GM12878 (cell line): ENCODE measurements around the gene CC2D2B. TPM values are rescaled to one million over a fixed set of nuclear protein-coding genes. Genes with fewer than 3 reads are reported as not detected.

Source experiments
- ATAC-seq: fragments of 200-7000 bp; cut with Tn5 transposase; 3 replicates; pipeline ENCODE4 v1.9.1; 2020; ENCODE audit warnings: mild to moderate bottlenecking, moderate library complexity
- BruUV-seq: library from RNA; stranded (reverse); fragments of 400-500 nt; replicated peaks from 2 replicates; lab custom pipeline; 2021; lab: Mats Ljungman, UMichigan
- CTCF ChIA-PET: fragments of 300-600 bp; sonication (Branson Sonifier 250); formaldehyde crosslinking; extraction: SDS; loops from one replicate; lab custom pipeline; 2021; ENCODE audit warnings: inconsistent platforms; lab: Yijun Ruan, JAX
- POLR2A ChIA-PET: fragments of 350-600 bp; formaldehyde crosslinking; extraction: SDS; loops from one replicate; lab custom pipeline; 2021; ENCODE audit warnings: inconsistent platforms; lab: Charles Lee
- RAD21 ChIA-PET: fragments of 300-600 bp; sonication (Branson Sonifier 250); formaldehyde crosslinking; loops from one replicate; lab custom pipeline; 2023; ENCODE audit warnings: antibody characterized with exemption; ENCODE audit not compliant: unreplicated experiment; lab: Charles Lee
- SMC1A ChIA-PET: fragments of 300-600 bp; sonication (Branson Sonifier 250); formaldehyde crosslinking; loops from one replicate; lab custom pipeline; 2023; ENCODE audit not compliant: unreplicated experiment, uncharacterized antibody; lab: Charles Lee
- DNase-seq: peaks from one replicate; pipeline ENCODE4 v3.0.0-alpha.2; 2011; ENCODE audit warnings: low read depth, low spot score
- FAIRE-seq: peaks from 3 replicates; lab custom pipeline; 2011; peaks lifted over from hg19 to GRCh38; lab: Jason Lieb, UNC
- H2AFZ ChIP-seq: 2 replicates; pipeline ENCODE4 v1.6.0; 2011; ENCODE audit warnings: low read depth, low read length, control low read depth; ENCODE audit not compliant: control insufficient read depth
- H3K27ac ChIP-seq: 2 replicates; pipeline ENCODE4 v1.5.1; 2011; ENCODE audit warnings: control low read depth; ENCODE audit not compliant: control insufficient read depth, insufficient read depth
- H3K27me3 ChIP-seq, 2 experiments: replicated peaks in 1 of 2; 2 replicates each; pipeline versions ENCODE4 v1.6.0 to v1.6.1; 2011; ENCODE audit warnings: low read length in 1 of 2; ENCODE audit not compliant: control insufficient read depth in 2 of 2, insufficient read depth in 2 of 2
- H3K36me3 ChIP-seq, 2 experiments: 2 replicates each; pipeline ENCODE4 v1.5.1; 2011; ENCODE audit warnings: low read length in 1 of 2; ENCODE audit not compliant: control insufficient read depth in 2 of 2, insufficient read depth in 2 of 2
- H3K4me1 ChIP-seq: 2 replicates; pipeline ENCODE4 v1.6.1; 2011; ENCODE audit warnings: mild to moderate bottlenecking, low read length, moderate library complexity, mixed read lengths; ENCODE audit not compliant: control insufficient read depth, insufficient read depth
- H3K4me2 ChIP-seq: 2 replicates; pipeline ENCODE4 v1.6.0; 2011; ENCODE audit warnings: control low read depth; ENCODE audit not compliant: control insufficient read depth, insufficient read depth
- H3K4me3 ChIP-seq: fragments of 200-600 bp; sonication (generic); 2 replicates; pipeline ENCODE4 v1.5.1; 2016
- H3K79me2 ChIP-seq: 2 replicates; pipeline ENCODE4 v1.6.0; 2011; ENCODE audit warnings: low read length; ENCODE audit not compliant: control insufficient read depth, insufficient read depth
- H3K9ac ChIP-seq: 2 replicates; pipeline ENCODE4 v1.8.0; 2011; ENCODE audit warnings: low read length, control low read depth, mixed read lengths; ENCODE audit not compliant: control insufficient read depth, insufficient read depth
- H3K9me3 ChIP-seq: replicated peaks from 3 replicates; pipeline ENCODE4 v1.5.1; 2011; ENCODE audit warnings: mild to moderate bottlenecking, low read length; ENCODE audit not compliant: control insufficient read depth, insufficient read depth
- H4K20me1 ChIP-seq: 2 replicates; pipeline ENCODE4 v1.6.0; 2011; ENCODE audit not compliant: control insufficient read depth, insufficient read depth
- ATF7 ChIP-seq: fragments of 450-650 bp; IDR thresholded peaks from 2 replicates; pipeline ENCODE4 v1.6.1; 2016; ENCODE audit warnings: low read depth, mild to moderate bottlenecking
- CBX5 ChIP-seq: sonication (generic); IDR thresholded peaks from 2 replicates; pipeline ENCODE4 v1.6.1; 2016; ENCODE audit warnings: low read depth, moderate library complexity, mild to moderate bottlenecking, inconsistent platforms
- MEF2A ChIP-seq: IDR thresholded peaks from 2 replicates; pipeline ENCODE4 v1.6.1; 2011; ENCODE audit warnings: low read depth, mild to moderate bottlenecking, low read length, moderate library complexity; ENCODE audit not compliant: insufficient read depth
- NR2C2 ChIP-seq: IDR thresholded peaks from 2 replicates; pipeline ENCODE4 v1.6.1; 2011; ENCODE audit warnings: borderline replicate concordance, low read depth; ENCODE audit not compliant: control insufficient read depth, insufficient read length
- SMAD5 ChIP-seq: IDR thresholded peaks from 2 replicates; pipeline ENCODE4 v1.6.1; 2016; ENCODE audit warnings: antibody characterized with exemption, low read depth
- SP1 ChIP-seq: IDR thresholded peaks from one replicate; pipeline ENCODE4 v1.6.1; 2011; ENCODE audit warnings: low read depth, low read length
- SREBF1 ChIP-seq: IDR thresholded peaks from 2 replicates; pipeline ENCODE4 v1.6.1; 2012; ENCODE audit warnings: mild to moderate bottlenecking, low read length
- TAF1 ChIP-seq: IDR thresholded peaks from 2 replicates; pipeline ENCODE4 v1.6.1; 2011; ENCODE audit warnings: mild to moderate bottlenecking, low read depth, low read length, borderline replicate concordance
- TARDBP ChIP-seq: IDR thresholded peaks from 2 replicates; pipeline ENCODE4 v1.6.1; 2016; ENCODE audit warnings: borderline replicate concordance
- YBX1 ChIP-seq: fragments of 450-650 bp; IDR thresholded peaks from 2 replicates; pipeline ENCODE4 v1.6.1; 2016; ENCODE audit warnings: antibody characterized with exemption
- ZNF24 ChIP-seq: fragments of 450-650 bp; IDR thresholded peaks from 2 replicates; pipeline ENCODE4 v1.6.1; 2017; ENCODE audit warnings: antibody characterized with exemption, mild to moderate bottlenecking
- WGBS: methylation state at CpG from one replicate; pipeline ENCODE4 v1.1.6; 2016; ENCODE audit warnings: low lambda C conversion rate; ENCODE audit not compliant: insufficient replicate concordance, insufficient coverage; ENCODE audit errors: missing lambda C conversion rate; 5-methylcytosine and 5-hydroxymethylcytosine counted together
- in situ Hi-C: fragments of 300-500 bp; cut with MboI; formaldehyde crosslinking; loops from 9 replicates; pipeline ENCODE4 v1.14.3; 2018; ENCODE audit warnings: mixed read lengths
- intact Hi-C: fragments of 100-400 bp; cut with micrococcal nuclease; formaldehyde crosslinking; loops from one replicate; pipeline ENCODE4 v1.14.2; 2022; ENCODE audit not compliant: unreplicated experiment
- polyA plus RNA-seq, 11 experiments: library from polyadenylated mRNA; depleted of rRNA in 4 of 11; unstranded in 6 of 11; stranded (reverse) in 5 of 11; fragments of >200 nt; fragmentation: Nextera tagmentation in 4 of 11; fragmentation: Illumina TruSeq in 1 of 11; extraction: Ambion mirVana in 4 of 11; extraction: Trizol in 1 of 11; gene quantifications; 1 replicate in 1 of 11; 2 replicates in 10 of 11; pipeline versions ENCODE4 v1.2.1 to v1.2.3, GENCODE V29; 2011 to 2016; ENCODE audit warnings: inconsistent platforms in 2 of 11, missing spikeins in 2 of 11, low read depth in 1 of 11
- total RNA-seq, 4 experiments: library from RNA; depleted of rRNA in 3 of 4; stranded (reverse); fragments of >200 nt in 3 of 4; fragmentation: Illumina TruSeq in 1 of 4; extraction: Trizol in 1 of 4; gene quantifications; 2 replicates each; pipeline versions ENCODE4 v1.2.1 to v1.2.3, GENCODE V29; 2013 to 2021
- TF ChIP-seq, protein P1 (sequence below): fragments of 450-650 bp; formaldehyde crosslinking; IDR thresholded peaks from 2 replicates; pipeline ENCODE4 v1.4.0; 2020; ENCODE audit warnings: mild to moderate bottlenecking, moderate library complexity
- TF ChIP-seq, protein P2 (sequence below): fragments of 450-650 bp; IDR thresholded peaks from 2 replicates; pipeline ENCODE4 v1.6.1; 2017; ENCODE audit warnings: mild to moderate bottlenecking
- TF ChIP-seq, protein P3 (sequence below): fragments of 450-650 bp; IDR thresholded peaks from 2 replicates; pipeline ENCODE4 v1.6.1; 2017; ENCODE audit warnings: borderline replicate concordance

CC2D2B gene
- total and polyA plus RNA-seq, 10 of the 15 experiments (the other 5 are each of a cell fraction or from before 2014, with no cell fraction given) = 0.42 to 2.8 (median 0.78) TPM

DNA sequence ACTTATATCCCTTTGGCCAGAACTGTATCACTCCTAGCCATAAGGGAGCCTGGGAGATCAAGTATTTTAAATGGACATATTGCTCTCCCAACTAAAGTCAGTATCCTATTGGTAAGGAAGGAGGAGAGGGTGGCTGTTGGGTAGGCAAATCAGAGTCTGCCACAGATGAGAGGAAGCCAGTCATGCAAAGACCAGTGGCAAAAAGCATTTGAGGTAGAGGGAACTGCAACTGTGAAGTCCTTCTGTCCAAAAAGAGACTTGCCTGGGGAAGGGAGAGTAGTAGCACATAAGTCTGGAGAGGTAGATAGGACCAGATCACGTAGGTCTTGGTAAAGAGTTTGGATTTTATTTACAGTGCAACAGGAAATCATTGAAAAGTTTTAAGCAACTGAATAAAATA is 126.8 kb downstream of the CC2D2B start:
- intact Hi-C loops (no loop called here), in situ Hi-C loops (no loop called here)
- Histone ChIP-seq H4K20me1 (no peaks in the 10 kb centered on the region), H3K36me3 (no peaks in the 10 kb centered on the region), H3K4me2 (no peak overlapping the region), H2AFZ (no peak overlapping the region), H3K9ac (no peak overlapping the region), H3K4me3 (no peak overlapping the region), H3K27me3 (no peaks in the 10 kb centered on the region), H3K79me2 (no peaks in the 10 kb centered on the region), H3K9me3 (no peaks in the 10 kb centered on the region), H3K4me1 (no peaks in the 10 kb centered on the region), H3K27ac (no peak overlapping the region)
- ChIA-PET CTCF (interaction anchor here (1.3 kb wide), 1 partner anchor 18 kb away, joined by 4 read pairs; no protein-coding TSS in a partner anchor), SMC1A (interaction anchor here (1.0 kb wide), 1 partner anchor 306 kb away, joined by 3 read pairs; no protein-coding TSS in a partner anchor), POLR2A (no interaction called here), RAD21 (no interaction called here)
- no peak for ATAC-seq
- TF ChIP-seq SP1 = no peak
- no peak for TF ChIP-seq ATF7
- no peak for TF ChIP-seq NR2C2
- TF ChIP-seq SMAD5 = no peak
- no peak for TF ChIP-seq MEF2A
- TF ChIP-seq SREBF1 = no peak
- no peak for TF ChIP-seq ZNF24
- no peak for TF ChIP-seq YBX1
- no peak for TF ChIP-seq TAF1
- TF ChIP-seq CBX5 = no peak
- TF ChIP-seq, protein P1, sequence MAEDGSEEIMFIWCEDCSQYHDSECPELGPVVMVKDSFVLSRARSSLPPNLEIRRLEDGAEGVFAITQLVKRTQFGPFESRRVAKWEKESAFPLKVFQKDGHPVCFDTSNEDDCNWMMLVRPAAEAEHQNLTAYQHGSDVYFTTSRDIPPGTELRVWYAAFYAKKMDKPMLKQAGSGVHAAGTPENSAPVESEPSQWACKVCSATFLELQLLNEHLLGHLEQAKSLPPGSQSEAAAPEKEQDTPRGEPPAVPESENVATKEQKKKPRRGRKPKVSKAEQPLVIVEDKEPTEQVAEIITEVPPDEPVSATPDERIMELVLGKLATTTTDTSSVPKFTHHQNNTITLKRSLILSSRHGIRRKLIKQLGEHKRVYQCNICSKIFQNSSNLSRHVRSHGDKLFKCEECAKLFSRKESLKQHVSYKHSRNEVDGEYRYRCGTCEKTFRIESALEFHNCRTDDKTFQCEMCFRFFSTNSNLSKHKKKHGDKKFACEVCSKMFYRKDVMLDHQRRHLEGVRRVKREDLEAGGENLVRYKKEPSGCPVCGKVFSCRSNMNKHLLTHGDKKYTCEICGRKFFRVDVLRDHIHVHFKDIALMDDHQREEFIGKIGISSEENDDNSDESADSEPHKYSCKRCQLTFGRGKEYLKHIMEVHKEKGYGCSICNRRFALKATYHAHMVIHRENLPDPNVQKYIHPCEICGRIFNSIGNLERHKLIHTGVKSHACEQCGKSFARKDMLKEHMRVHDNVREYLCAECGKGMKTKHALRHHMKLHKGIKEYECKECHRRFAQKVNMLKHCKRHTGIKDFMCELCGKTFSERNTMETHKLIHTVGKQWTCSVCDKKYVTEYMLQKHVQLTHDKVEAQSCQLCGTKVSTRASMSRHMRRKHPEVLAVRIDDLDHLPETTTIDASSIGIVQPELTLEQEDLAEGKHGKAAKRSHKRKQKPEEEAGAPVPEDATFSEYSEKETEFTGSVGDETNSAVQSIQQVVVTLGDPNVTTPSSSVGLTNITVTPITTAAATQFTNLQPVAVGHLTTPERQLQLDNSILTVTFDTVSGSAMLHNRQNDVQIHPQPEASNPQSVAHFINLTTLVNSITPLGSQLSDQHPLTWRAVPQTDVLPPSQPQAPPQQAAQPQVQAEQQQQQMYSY (CRISPR knock-in tag) = no peak
- TF ChIP-seq, protein P2, sequence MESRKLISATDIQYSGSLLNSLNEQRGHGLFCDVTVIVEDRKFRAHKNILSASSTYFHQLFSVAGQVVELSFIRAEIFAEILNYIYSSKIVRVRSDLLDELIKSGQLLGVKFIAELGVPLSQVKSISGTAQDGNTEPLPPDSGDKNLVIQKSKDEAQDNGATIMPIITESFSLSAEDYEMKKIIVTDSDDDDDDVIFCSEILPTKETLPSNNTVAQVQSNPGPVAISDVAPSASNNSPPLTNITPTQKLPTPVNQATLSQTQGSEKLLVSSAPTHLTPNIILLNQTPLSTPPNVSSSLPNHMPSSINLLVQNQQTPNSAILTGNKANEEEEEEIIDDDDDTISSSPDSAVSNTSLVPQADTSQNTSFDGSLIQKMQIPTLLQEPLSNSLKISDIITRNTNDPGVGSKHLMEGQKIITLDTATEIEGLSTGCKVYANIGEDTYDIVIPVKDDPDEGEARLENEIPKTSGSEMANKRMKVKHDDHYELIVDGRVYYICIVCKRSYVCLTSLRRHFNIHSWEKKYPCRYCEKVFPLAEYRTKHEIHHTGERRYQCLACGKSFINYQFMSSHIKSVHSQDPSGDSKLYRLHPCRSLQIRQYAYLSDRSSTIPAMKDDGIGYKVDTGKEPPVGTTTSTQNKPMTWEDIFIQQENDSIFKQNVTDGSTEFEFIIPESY = no peak
- no peak for TF ChIP-seq TARDBP
- TF ChIP-seq, protein P3, sequence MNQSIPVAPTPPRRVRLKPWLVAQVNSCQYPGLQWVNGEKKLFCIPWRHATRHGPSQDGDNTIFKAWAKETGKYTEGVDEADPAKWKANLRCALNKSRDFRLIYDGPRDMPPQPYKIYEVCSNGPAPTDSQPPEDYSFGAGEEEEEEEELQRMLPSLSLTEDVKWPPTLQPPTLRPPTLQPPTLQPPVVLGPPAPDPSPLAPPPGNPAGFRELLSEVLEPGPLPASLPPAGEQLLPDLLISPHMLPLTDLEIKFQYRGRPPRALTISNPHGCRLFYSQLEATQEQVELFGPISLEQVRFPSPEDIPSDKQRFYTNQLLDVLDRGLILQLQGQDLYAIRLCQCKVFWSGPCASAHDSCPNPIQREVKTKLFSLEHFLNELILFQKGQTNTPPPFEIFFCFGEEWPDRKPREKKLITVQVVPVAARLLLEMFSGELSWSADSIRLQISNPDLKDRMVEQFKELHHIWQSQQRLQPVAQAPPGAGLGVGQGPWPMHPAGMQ = no peak
- 0% methylated on average over 1 of the region's 1 CpG for WGBS
- no TSS peak for BruUV-seq
- no peak for DNase-seq
- FAIRE-seq = no peak
